Panc1 (cell line): ENCODE data around the gene MRPL39. TPM values are rescaled to one million over a fixed set of nuclear protein-coding genes. Genes with fewer than 3 reads are reported as not detected.

Experiments
- ATAC-seq: fragments of 200-7000 bp; cut with Tn5 transposase; 2 replicates; pipeline ENCODE4 v1.9.1; 2020; ENCODE audit warnings: mild to moderate bottlenecking, moderate library complexity
- BruUV-seq: library from RNA; stranded (reverse); fragments of 400-500 nt; replicated peaks from 2 replicates; lab custom pipeline; 2021; lab: Mats Ljungman, UMichigan
- CTCF ChIA-PET: fragments of 300-600 bp; sonication (Branson Sonifier 250); formaldehyde crosslinking; loops from one replicate; lab custom pipeline; 2022; ENCODE audit warnings: antibody characterized with exemption; lab: Charles Lee
- POLR2A ChIA-PET: fragments of 300-600 bp; sonication (Branson Sonifier 250); formaldehyde crosslinking; loops from one replicate; lab custom pipeline; 2022; ENCODE audit warnings: antibody characterized with exemption; lab: Charles Lee
- DNase-seq: peaks from one replicate; pipeline ENCODE4 v3.0.0-alpha.2; 2010; ENCODE audit warnings: low read depth, low spot score
- H3K27ac ChIP-seq: 2 replicates; pipeline ENCODE4 v1.5.1; 2011; ENCODE audit warnings: mild to moderate bottlenecking, low read length, inconsistent platforms
- H3K27me3 ChIP-seq: fragments of 200-500 bp; sonication (Bioruptor generic); 2 replicates; pipeline ENCODE4 v1.6.0; 2014; ENCODE audit warnings: low read length, inconsistent platforms; ENCODE audit not compliant: control insufficient read depth, insufficient read depth
- H3K36me3 ChIP-seq: fragments of 200-500 bp; sonication (Bioruptor generic); 2 replicates; pipeline ENCODE4 v1.5.1; 2014; ENCODE audit warnings: inconsistent platforms, mild to moderate bottlenecking, low read length, moderate library complexity; ENCODE audit not compliant: control insufficient read depth, insufficient read depth
- H3K4me1 ChIP-seq: 2 replicates; pipeline ENCODE4 v1.5.1; 2011; ENCODE audit warnings: inconsistent platforms, mild to moderate bottlenecking, low read length, moderate library complexity; ENCODE audit not compliant: control insufficient read depth, insufficient read depth
- H3K4me3 ChIP-seq, 2 experiments: 2 replicates each; pipeline ENCODE4 v1.5.1; 2011 to 2012; ENCODE audit warnings: low read depth in 2 of 2, low read length in 2 of 2, mild to moderate bottlenecking in 2 of 2, inconsistent platforms in 1 of 2, moderate library complexity in 1 of 2
- H3K9me3 ChIP-seq: fragments of 200-500 bp; sonication (Bioruptor generic); 2 replicates; pipeline ENCODE4 v1.5.1; 2014; ENCODE audit warnings: low read depth, mild to moderate bottlenecking, inconsistent platforms, low read length, moderate library complexity; ENCODE audit not compliant: control insufficient read depth, insufficient read depth
- CTCF ChIP-seq: fragments of 450-650 bp; IDR thresholded peaks from 2 replicates; pipeline ENCODE4 v1.5.1; 2017; ENCODE audit warnings: mild to moderate bottlenecking
- POLR2AphosphoS5 ChIP-seq: IDR thresholded peaks from 2 replicates; pipeline ENCODE4 v1.6.1; 2012; ENCODE audit warnings: mild to moderate bottlenecking, low read depth, low read length, moderate library complexity
- REST ChIP-seq, 2 experiments: IDR thresholded peaks; 2 replicates each; pipeline ENCODE4 v1.6.1; 2011 to 2012; ENCODE audit warnings: low read depth in 2 of 2, control low read depth in 1 of 2, low read length in 1 of 2, mild to moderate bottlenecking in 1 of 2, moderate library complexity in 1 of 2; ENCODE audit not compliant: insufficient read depth in 1 of 2
- SIN3A ChIP-seq: IDR thresholded peaks from 2 replicates; pipeline ENCODE4 v1.6.1; 2012; ENCODE audit warnings: low read depth, mild to moderate bottlenecking, low read length, moderate library complexity, borderline replicate concordance; ENCODE audit not compliant: insufficient read depth
- TCF7L2 ChIP-seq: IDR thresholded peaks from 2 replicates; pipeline ENCODE4 v1.6.1; 2011; ENCODE audit warnings: mild to moderate bottlenecking, low read depth, low read length, inconsistent platforms
- in situ Hi-C: cut with HindIII; loops from 2 replicates; pipeline ENCODE4 v1.10.0; 2016; ENCODE audit warnings: low sequenced_read_pairs, low pct_unique_long_range_greater_than_20kb
- intact Hi-C: fragments of 100-400 bp; cut with micrococcal nuclease; formaldehyde crosslinking; loops from one replicate; pipeline ENCODE4 v1.10.0; 2022; ENCODE audit not compliant: unreplicated experiment
- total RNA-seq: library from RNA; stranded (reverse); gene quantifications from one replicate; pipeline ENCODE4 v1.2.1, GENCODE V29; 2021; ENCODE audit not compliant: unreplicated experiment

The MRPL39 gene
- total RNA-seq, 1 experiment from 2014 or later = 24.7 TPM

- no peak for DNase-seq
- TF ChIP-seq TCF7L2 = no peak
- Histone ChIP-seq H3K4me1 (no peaks in the 10 kb centered on the region), H3K27me3 (no peaks in the 10 kb centered on the region), H3K27ac (no peak overlapping the region), H3K4me3 (no peak overlapping the region), H3K36me3 (no peaks in the 10 kb centered on the region), H3K9me3 (no peaks in the 10 kb centered on the region)
- no peak for ATAC-seq
- intact Hi-C loops (no loop called here), in situ Hi-C loops (no loop called here)
- POLR2A ChIA-PET = no interaction called here
- no TSS peak for BruUV-seq
- CTCF ChIA-PET = no interaction called here
Measured at GRCh38 chr21:25539606-25540005, 67.7 kb downstream of the MRPL39 start.

DNA sequence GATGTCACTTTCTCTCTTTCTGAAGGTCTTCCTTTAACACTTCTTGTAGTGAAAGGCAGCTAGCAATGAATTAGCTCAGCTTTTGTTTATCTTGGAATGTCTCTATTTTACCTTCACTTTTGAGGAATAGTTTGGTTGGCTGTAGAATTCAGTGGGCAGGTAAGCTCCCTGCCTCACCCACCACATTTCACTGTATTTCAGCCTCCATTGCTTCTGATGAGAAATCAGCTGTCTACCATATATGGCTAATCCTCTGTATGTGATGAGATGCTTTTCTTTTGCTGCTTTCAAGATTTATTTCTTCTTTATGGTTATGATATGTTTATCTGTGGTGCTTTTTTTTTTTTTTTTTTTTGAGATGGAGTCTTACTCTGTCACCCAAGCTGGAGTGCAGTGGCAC is 70.1 kb downstream of the MRPL39 start:
- TF ChIP-seq POLR2AphosphoS5 (no peak), SIN3A (no peak), TCF7L2 (no peak), REST (IDR thresholded peaks at IDR 0.05; ENCODE audit: insufficient read depth in 1 of 2, low read depth in 2 of 2, low read length in 1 of 2) (no peak)
- H3K4me1 ChIP-seq = no peaks in the 10 kb centered on the region
- ATAC-seq = no peak
- no peak overlapping the region for H3K4me3 ChIP-seq
- DNase-seq = no peak
- in situ Hi-C loops = no loop called here
- no peak overlapping the region for H3K27ac ChIP-seq
- H3K36me3 ChIP-seq = no peaks in the 10 kb centered on the region
- H3K27me3 ChIP-seq = no peaks in the 10 kb centered on the region
- CTCF ChIA-PET = no interaction called here
- POLR2A ChIA-PET = interaction anchor here (0.6 kb wide), 1 partner anchor 629 kb away, joined by 6 read pairs; no protein-coding TSS in a partner anchor
- BruUV-seq = no TSS peak
- H3K9me3 ChIP-seq = no peaks in the 10 kb centered on the region
- intact Hi-C loops = no loop called here

- Histone ChIP-seq H3K36me3 (no peaks in the 10 kb centered on the region), H3K27me3 (no peaks in the 10 kb centered on the region), H3K27ac (no peak overlapping the region), H3K9me3 (no peaks in the 10 kb centered on the region), H3K4me3 (no peak overlapping the region), H3K4me1 (no peaks in the 10 kb centered on the region)
- ATAC-seq (no peak), DNase-seq (no peak)
- TF ChIP-seq TCF7L2 (no peak), SIN3A (no peak), CTCF (no peak), REST (IDR thresholded peaks at IDR 0.05; ENCODE audit: insufficient read depth in 1 of 2, low read depth in 2 of 2, low read length in 1 of 2) (no peak), POLR2AphosphoS5 (no peak)
- POLR2A ChIA-PET = interaction anchor here (0.6 kb wide), 1 partner anchor 630 kb away, joined by 6 read pairs; no protein-coding TSS in a partner anchor
- in situ Hi-C loops = no loop called here
- intact Hi-C loops = no loop called here
- CTCF ChIA-PET = no interaction called here
- no TSS peak for BruUV-seq
Measured at GRCh38 chr21:25536752-25537151, 70.5 kb downstream of the MRPL39 start.
